ENCODE data around the gene RABGAP1L.
"Not testable (repeated sequence)": the region's sequence is repeated elsewhere in the genome, so short reads cannot be mapped to it uniquely, and the experiment has no call there.

The RABGAP1L gene

DNA sequence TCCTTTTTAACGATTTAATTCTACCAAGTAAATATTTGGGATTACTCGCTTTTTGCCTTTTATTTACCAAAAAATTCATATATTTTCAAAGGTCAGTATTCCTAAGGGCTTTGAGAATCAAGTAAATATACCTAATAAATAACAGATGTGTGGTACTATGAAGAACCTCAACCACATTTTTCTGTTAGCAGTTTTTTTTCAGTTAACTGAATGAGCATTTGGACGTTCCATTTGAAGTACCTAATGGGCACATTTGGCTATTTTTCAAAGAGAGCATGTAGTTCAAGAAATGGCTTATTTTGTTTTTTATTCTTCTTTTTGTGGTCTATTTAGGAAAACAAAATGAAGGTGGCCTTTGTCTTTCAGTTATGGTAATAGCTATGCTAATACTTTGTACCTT lies 541.5 kb downstream of the RABGAP1L start:
- Histone ChIP-seq H3K27ac (no peak overlapping the region), H3K4me3 (no peak overlapping the region)
- TF ChIP-seq, protein P1, sequence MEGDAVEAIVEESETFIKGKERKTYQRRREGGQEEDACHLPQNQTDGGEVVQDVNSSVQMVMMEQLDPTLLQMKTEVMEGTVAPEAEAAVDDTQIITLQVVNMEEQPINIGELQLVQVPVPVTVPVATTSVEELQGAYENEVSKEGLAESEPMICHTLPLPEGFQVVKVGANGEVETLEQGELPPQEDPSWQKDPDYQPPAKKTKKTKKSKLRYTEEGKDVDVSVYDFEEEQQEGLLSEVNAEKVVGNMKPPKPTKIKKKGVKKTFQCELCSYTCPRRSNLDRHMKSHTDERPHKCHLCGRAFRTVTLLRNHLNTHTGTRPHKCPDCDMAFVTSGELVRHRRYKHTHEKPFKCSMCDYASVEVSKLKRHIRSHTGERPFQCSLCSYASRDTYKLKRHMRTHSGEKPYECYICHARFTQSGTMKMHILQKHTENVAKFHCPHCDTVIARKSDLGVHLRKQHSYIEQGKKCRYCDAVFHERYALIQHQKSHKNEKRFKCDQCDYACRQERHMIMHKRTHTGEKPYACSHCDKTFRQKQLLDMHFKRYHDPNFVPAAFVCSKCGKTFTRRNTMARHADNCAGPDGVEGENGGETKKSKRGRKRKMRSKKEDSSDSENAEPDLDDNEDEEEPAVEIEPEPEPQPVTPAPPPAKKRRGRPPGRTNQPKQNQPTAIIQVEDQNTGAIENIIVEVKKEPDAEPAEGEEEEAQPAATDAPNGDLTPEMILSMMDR (IDR thresholded peaks at IDR 0.05), result no peak
- no peak for DNase-seq (ENCODE audit: low spot score)

GRCh38 chr1:174701565-174701964 lies 542.2 kb downstream of the RABGAP1L start:
- Histone ChIP-seq H3K27ac (no peak overlapping the region), H3K4me3 (no peak overlapping the region)
- TF ChIP-seq, protein P1 (IDR thresholded peaks at IDR 0.05), result no peak
- no peak for DNase-seq (ENCODE audit: low spot score)

DNA sequence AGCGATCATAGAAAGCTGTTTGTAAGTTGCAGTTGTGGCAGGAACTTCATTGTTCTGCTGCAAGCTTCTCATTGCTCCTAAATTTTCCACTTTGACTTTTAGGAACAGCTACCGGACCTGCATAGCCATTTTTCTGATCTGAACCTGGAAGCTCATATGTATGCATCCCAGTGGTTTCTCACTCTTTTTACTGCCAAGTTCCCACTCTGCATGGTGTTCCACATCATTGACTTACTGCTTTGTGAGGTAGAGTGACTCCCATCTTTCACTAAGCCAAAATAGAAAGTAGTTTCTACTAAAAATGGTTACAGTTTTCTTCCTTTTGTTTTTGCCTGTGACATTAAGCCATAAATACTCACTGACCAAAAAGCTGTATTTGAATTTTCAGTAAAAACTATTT lies 542.7 kb downstream of the RABGAP1L start:
- no peak for DNase-seq (ENCODE audit: low spot score)
- Histone ChIP-seq H3K27ac (no peak overlapping the region), H3K4me3 (no peak overlapping the region)
- TF ChIP-seq, protein P1 (IDR thresholded peaks at IDR 0.05), result no peak

- Histone ChIP-seq H3K27ac (no peak overlapping the region), H3K4me3 (no peak overlapping the region)
- TF ChIP-seq, protein P1 (IDR thresholded peaks at IDR 0.05), result no peak
- DNase-seq (ENCODE audit: low spot score), result no peak
Measured at GRCh38 chr1:174703309-174703708, 544.0 kb downstream of the RABGAP1L start.

GRCh38 chr1:174704300-174704699 lies 545.0 kb downstream of the RABGAP1L start:
- DNase-seq (ENCODE audit: low spot score), result no peak
- H3K27ac ChIP-seq, result no peak overlapping the region
- TF ChIP-seq, protein P1 (IDR thresholded peaks at IDR 0.05), result no peak

DNA sequence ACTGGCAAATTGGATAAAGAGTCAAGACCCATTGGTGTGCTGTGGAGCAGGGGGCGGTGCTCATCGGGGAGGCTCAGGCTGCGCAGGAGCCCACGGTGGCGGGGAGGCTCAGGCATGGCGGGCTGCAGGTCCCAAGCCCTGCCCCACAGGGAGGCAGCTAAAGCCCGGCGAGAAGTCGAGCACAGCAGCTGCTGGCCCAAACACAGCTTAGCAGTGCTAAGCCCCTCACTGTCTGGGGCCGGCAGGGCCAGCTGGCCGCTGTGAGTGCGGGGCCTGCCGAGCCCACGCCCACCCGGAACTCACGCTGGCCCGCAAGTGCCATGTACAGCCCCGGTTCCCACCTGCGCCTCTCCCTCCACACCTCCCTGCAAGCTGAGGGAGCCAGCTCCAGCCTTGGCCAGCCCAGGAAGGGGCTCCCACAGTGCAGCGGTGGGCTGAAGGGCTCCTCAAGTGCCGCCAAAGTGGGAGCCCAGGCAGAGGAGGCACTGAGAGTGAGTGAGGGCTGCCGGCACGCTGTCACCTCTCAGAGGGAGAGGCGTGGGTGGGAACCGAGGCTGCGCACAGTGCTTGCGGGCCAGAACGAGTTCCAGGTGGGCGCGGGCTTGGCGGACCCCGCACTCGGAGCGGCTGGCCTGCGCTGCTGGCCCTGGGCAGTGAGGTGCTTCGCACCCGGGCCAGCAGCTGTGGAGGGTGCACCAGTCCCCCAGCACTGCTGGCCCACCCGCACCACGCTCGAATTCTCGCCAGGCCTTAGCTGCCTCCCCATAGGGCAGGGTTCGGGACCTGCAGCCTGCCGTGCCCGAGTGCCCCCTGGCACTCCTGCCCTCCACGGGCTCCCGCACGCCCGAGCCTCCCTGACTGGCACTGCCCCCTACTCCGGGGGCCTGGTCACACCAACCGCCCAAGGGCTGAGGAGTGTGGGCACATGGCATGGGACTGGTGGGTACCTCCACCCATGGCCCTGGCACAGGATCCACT lies 551.8 kb downstream of the RABGAP1L start:
- TF ChIP-seq, protein P1 (IDR thresholded peaks at IDR 0.05), result no peak
- Histone ChIP-seq H3K27ac (no peak overlapping the region), H3K4me3 (no peak overlapping the region)
- DNase-seq (ENCODE audit: low spot score), result no peak

More at GRCh38 chr1:174704300-174704699, 545.0 kb downstream of the RABGAP1L start:
- H3K4me3 ChIP-seq, result no peak overlapping the region

GRCh38 chr1:174711848-174712247 lies 552.5 kb downstream of the RABGAP1L start:
- not testable (repeated sequence) for DNase-seq (ENCODE audit: low spot score); H3K27ac ChIP-seq; H3K4me3 ChIP-seq

Data from coronary artery (tissue), 2 donors.